Sciatic nerve (tissue), 2 donors: ENCODE results near the gene CHD3. TPM values are rescaled to one million over a fixed set of nuclear protein-coding genes. Genes with fewer than 3 reads are reported as not detected.

Source experiments
- ATAC-seq: fragments of 200-7000 bp; cut with Tn5 transposase; one replicate; pipeline ENCODE4 v1.9.1; 2020; ENCODE audit warnings: mild to moderate bottlenecking, moderate library complexity
- DNase-seq: peaks from one replicate; pipeline ENCODE4 v3.0.0-alpha.2; 2020; ENCODE audit warnings: low spot score
- intact Hi-C: fragments of 100-400 bp; cut with DNase I; formaldehyde crosslinking; loops from one replicate; pipeline ENCODE4 v1.14.2; 2022
- total RNA-seq: library from RNA; stranded (reverse); fragmentation: NEBNext Ultra II Directional; extraction: Animal tissue kit (Norgen Biotek cat#: 25700); gene quantifications from one replicate; pipeline ENCODE4 v1.2.1, GENCODE V29; 2021
- donor health status: DM: no; HTN: no; CAD: no.
- donor health status: DM: no; HTN: no; CAD: no.

The CHD3 gene
- total RNA-seq, 1 donor from 2014 or later, result 138 TPM

DNA sequence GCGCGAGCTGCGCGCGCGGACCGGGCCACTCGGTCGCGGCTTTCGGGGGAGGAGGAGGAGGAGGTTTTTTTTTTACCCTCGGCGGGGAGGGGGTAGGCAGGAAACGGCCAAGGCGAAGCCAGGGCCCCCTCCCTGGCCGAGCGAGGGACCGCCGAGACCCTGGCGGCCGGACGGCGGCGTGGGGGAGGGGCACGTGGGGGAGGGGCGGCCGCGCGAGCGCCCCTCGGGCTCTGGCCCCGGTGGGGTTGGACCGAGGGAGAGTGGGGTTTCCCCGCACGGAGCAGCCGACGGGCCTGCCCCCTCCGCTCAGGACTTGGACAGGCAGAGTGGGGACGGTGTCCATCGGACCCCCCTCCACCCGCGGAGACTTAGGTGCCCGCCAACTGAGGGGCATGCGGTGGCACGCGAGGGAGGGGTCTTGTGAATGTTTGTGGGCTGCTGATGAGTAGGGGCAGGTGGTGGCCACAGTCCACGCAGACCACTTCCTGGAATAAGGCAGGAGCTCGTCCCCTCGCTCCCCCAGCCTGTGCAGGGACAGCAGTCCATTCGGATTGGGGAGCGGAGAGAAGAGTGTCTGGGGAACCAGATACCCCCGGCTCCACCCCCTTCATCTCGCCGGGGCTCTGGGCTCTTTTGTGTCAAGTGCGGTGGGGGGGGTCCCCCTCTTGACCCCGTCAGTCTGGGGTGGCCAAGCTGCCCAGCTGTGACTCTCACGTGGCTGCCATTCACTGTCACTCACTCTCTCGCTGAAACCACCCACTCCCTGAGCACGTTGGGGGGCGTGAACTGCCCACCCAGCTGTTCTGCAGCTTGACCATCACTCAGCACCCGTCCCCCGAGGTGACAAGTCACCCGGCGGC lies 3.0 kb upstream of the CHD3 start:
- ATAC-seq (peak; percentile 4), DNase-seq (peak; percentile 76)
- intact Hi-C loops, result no loop called here

DNA sequence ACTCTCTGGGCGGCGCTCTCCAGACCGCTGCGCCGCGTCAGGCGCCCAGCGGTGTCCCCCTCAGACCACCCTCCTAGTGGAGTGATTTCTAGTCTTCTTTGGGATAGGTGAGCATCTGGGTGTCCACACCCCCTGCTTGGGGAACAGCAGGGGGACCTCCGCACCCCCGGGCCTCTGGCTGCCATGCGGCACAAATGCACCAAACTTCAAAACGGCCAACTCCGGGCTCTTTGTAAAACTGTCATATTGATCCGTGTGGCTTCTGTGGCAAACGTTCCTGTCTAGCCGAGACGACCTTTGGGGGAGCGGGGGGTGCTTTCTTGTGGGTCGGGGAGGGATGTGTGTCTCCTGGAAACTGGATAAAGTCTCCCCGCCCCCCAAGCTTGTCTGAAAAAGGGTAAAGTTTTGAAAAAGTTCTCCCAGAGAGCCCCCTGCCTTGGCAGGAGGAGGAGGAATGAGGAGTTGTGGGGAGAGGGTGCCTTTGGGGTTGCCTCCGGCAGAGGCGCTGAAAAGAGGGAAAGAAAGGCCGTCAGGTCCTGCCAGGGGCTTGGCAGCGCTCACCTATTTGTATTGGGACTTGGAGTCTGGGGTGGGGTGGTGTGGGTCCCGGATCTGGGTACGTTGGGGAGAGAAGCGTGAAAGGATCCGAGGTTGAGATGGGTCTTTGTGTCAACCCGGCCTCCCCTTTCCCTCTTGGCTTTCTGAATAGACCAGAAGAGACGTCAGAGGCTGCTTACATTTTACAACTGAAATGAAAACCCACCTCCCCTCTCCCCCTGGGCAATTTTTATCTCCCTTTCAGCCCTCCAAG lies 2.2 kb upstream of the CHD3 start:
- ATAC-seq (no peak), DNase-seq (peak; percentile 75)
- intact Hi-C loops, result no loop called here

DNA sequence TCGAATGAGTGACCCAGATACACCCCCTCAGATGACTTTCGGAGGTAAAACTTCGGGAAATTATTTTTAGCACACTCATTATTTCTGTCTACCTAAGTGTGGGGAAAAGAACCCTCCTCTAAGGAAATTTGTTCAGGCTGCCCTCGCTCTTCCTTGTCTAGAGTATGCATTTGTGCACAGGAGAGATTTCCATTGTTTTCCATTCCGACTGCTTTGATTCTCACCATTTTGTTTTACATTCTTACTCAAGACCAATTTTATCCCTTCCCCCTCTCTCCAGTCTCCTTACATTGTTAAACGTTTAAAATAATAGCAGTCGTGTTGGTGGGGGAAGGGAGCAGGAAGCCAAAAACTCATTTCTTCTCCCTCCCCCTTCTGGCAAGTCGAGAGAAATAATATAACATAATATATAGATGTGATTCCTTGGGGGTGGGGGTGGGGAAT lies 1.5 kb upstream of the CHD3 start:
- intact Hi-C loops, result no loop called here
- DNase-seq, result no peak
- no peak for ATAC-seq

DNA sequence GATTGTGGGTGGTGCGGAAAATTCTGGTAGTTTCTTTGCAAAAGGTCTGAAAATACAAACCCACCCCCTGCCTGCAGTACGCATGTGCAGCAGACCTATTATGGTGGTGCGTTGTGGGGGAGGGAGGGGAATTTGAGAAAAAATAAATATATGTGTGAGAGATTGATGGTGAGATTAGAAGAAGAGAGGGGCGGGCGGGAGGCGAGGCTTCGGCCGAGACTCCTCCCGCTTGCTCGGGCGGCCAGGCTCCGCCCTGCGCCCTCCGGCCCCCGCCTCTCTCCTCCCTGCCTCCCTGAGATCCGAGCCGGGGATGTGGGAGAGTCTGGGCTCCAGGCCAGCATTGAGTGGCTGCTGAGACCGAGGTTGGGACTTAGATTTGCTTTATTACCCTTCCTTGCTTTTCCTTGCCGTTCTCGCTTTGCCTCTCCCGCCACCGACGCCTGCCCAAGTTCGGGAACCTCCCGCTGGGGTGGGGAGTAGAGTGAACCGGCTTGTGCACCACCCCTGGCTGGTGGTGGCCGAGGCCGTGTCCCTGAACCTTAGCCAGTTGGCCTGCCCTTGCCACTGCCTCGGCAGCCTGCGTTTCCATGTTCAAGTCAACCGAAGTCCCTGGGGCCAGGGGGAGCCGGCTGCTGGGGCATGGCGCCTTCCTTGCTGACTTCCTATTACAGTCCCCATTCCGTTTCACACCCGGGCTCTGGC lies 956 bp upstream of the CHD3 start:
- ATAC-seq, result peak; percentile 92
- intact Hi-C loops, result no loop called here
- DNase-seq, result peak; percentile 96

DNA sequence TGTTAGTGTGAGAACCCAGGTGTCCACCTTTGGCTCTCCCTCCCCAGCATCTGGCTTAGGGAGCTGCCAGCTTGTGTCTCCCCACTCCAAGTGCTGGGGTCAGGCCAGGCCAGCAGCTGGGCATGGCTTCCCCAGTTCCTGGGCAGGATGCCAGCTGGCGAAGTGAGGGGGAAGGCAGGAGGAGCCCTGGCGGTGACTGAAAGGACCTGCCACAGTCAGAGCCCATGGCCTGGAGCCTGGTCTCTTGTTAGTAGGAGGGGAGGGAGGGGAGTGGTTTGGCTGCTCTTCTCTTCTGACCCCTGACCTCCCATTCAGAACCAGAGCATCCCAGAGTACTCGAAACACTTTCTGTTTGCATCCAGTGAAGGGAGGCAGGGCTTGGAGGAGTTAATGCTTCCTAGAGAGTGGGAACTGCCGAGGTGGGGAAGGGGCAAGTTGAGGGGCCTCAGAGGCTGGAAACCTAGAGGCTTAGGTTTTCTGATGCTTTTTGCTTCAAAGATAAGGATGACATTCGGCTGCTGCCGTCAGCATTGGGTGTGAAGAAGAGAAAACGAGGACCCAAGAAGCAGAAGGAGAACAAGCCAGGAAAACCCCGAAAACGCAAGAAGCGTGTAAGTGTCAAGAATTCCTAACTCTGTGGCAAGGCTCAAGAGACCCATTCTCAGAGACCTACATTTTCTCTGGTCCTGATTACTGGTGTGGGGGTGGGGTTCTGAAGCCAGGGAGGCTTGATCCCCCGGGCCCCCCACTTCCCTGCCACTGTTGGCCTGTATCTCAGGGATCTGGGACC lies 772 bp downstream of the CHD3 start:
- ATAC-seq (peak; percentile 74), DNase-seq (peak; percentile 97)
- intact Hi-C loops, result no loop called here

DNA sequence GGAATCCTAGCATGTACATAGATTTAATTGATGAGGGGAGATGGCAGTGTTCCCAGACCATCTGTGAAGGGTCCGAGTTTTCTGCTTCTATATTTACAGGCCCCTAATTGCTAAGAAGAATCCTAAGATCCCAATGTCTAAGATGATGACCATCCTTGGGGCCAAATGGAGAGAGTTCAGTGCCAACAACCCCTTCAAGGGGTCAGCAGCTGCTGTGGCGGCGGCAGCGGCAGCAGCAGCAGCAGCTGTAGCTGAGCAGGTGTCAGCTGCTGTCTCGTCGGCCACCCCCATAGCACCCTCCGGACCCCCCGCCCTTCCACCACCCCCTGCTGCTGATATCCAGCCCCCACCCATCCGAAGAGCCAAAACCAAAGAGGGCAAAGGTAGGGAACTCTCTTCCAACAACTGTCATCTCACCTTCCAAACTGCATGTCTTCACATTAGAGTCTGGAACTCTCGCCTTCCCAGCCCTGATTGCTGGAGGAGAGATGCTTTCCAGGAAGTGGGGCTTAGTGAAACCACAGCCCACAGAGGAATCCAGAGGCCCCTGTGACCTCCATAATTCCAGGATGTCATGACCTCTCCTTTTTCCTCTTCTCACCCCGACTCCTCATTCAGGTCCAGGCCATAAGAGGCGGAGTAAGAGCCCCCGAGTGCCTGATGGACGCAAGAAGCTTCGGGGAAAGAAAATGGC lies 4.7 kb downstream of the CHD3 start:
- ATAC-seq, result no peak
- intact Hi-C loops, result no loop called here
- no peak for DNase-seq

DNA sequence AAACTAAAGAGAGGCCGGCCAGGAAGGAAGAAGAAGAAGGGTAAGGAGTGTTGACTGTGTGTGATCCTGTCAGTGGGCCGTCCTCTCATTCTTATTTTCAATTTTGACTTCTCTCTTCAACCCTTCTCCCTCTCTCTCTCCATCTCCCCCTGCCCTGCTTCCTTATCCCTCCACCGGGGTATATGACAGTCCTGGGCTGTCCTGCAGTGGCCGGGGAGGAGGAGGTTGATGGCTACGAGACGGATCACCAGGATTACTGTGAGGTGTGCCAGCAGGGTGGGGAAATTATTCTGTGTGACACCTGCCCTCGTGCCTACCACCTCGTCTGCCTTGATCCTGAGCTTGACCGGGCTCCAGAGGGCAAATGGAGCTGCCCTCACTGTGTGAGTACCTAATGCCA lies 5.6 kb downstream of the CHD3 start:
- intact Hi-C loops, result no loop called here
- DNase-seq (no peak), ATAC-seq (no peak)

DNA sequence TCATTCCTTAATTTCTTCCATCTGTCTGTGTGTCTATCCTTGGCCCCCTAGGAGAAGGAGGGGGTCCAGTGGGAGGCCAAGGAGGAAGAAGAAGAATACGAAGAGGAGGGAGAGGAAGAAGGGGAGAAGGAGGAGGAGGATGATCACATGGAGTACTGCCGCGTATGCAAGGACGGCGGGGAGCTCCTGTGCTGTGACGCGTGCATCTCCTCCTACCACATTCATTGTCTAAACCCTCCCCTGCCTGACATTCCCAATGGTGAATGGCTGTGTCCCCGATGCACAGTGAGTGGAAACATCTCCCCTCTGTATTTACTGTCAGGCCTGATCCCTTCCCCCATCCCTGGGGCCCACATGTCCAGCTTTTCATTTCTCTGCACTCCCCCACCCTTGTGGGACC lies 6.3 kb downstream of the CHD3 start:
- ATAC-seq (no peak), DNase-seq (no peak)
- intact Hi-C loops, result no loop called here

DNA sequence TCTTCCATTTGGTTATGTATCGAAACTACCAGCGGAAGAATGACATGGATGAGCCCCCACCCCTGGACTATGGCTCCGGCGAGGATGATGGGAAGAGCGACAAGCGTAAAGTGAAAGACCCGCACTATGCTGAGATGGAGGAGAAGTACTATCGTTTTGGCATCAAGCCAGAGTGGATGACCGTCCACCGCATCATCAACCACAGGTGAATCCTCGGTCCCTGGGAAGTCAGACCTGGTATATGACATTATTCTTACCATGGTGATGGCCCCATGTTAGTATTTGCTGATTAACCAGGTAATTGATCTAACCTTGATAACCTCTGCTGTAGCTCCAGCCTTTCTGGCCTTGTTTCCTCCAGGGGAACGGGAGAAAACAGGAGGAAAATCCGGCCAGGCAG lies 8.5 kb downstream of the CHD3 start:
- DNase-seq (no peak), ATAC-seq (no peak)
- intact Hi-C loops, result no loop called here

DNA sequence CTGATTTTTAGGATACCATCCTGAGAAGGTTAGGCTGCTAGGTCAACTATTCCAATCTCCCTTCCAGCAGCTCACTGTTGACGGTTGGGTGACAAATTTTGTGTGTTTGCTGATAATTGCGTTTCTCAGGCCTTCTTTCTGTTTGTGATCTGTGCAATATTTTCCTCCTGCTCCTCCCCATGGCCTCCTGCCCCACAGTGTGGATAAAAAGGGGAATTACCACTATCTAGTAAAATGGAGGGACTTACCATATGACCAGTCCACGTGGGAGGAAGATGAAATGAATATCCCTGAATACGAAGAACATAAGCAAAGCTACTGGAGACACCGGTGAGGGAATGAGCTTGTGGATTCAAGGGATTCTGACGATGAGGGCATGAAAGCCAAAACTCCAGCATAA lies 9.2 kb downstream of the CHD3 start:
- DNase-seq (no peak), ATAC-seq (peak; percentile 74)
- intact Hi-C loops, result no loop called here

DNA sequence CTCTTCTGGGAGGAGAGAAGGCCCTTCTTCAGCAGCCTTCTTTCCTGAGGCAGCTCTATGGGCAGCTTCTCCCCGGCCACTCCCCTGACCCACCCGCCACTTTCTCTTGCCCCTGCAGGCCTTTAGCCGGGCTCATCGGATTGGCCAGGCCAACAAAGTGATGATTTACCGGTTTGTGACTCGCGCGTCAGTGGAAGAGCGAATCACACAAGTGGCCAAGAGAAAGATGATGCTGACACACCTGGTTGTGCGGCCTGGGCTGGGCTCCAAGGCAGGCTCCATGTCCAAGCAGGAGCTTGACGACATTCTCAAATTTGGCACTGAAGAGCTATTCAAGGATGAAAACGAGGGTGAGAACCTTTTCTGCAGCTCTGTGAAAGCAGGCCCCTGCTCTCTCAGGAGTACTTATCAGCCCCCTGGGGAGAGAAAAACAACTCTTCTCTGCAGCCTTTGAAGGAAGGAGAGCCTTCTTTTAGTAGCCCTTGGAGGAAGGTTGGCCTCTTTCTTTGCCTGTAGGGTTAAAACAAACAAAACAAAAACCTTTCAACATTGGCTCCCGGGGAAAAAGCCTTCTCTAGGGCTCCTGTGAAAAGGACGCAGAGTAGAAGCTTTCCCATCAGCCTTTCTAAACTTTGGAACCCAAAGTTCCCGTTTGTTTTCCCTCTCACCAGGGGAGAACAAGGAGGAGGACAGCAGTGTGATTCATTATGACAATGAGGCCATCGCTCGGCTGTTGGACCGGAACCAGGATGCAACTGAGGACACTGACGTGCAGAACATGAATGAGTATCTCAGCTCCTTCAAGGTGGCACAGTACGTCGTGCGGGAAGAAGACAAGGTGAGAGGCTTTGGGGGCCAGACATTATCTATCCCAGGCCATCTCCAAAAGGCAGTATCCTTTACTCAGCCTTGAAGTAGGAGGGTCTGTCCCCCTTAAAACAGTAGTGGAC lies 14.8 kb downstream of the CHD3 start:
- no peak for ATAC-seq
- no peak for DNase-seq

DNA sequence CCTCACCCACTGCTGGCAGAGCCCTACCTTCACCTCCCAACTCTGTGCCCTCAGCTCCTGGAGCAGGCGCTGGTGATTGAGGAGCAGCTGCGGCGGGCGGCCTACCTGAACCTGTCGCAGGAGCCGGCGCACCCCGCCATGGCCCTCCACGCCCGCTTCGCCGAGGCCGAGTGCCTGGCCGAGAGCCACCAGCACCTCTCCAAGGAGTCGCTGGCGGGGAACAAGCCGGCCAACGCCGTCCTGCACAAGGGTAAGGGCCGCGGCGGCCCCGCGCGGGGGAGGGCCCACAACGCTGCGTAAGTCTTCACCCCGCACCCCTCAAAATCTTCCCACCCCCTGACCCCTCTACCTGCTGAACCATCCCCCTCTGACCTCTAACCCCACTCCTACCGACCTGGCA lies 20.5 kb downstream of the CHD3 start:
- ATAC-seq (no peak), DNase-seq (no peak)
- intact Hi-C loops, result no loop called here

More for the DNA sequence above, 14.8 kb downstream of the CHD3 start:
- intact Hi-C loops, result no loop called here

DNA sequence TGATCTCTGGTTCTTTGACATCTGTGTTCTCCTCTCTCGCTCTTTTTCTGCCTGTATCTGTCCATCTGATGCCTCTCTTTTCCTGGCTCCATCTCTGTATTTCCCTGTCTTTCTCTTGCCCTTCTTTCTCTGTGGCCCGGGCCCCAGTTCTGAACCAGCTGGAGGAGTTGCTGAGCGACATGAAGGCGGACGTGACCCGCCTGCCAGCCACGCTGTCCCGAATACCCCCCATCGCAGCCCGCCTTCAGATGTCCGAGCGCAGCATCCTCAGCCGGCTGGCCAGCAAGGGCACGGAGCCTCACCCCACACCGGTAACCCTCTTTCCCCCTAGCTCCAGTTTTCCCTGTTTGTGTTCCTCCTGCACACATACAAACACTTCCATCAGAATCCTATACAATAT lies 21.7 kb downstream of the CHD3 start:
- intact Hi-C loops, result loop anchor here (5.0 kb wide), 1 partner anchor 82 kb away; no protein-coding TSS in a partner anchor
- no peak for DNase-seq

DNA sequence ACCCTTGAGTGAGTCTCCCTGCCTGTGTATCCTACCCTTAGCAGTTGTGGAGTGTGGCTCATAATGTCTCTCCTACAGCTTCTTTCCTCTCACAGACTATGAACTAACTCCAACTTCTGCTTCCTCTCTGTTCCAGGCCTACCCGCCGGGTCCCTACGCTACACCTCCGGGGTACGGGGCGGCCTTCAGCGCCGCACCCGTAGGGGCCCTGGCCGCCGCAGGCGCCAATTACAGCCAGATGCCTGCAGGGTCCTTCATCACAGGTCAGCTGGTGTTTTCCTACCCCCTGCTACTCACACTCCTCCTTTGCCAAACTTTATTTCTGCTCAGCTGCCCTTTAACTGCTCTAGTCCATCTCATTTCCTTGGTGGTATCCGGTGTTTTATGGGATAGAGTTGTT lies 22.1 kb downstream of the CHD3 start:
- ATAC-seq, result no peak
- intact Hi-C loops, result loop anchor here (5.0 kb wide), 1 partner anchor 82 kb away; no protein-coding TSS in a partner anchor
- DNase-seq, result no peak

More for the DNA sequence above, 21.7 kb downstream of the CHD3 start:
- ATAC-seq, result no peak

DNA sequence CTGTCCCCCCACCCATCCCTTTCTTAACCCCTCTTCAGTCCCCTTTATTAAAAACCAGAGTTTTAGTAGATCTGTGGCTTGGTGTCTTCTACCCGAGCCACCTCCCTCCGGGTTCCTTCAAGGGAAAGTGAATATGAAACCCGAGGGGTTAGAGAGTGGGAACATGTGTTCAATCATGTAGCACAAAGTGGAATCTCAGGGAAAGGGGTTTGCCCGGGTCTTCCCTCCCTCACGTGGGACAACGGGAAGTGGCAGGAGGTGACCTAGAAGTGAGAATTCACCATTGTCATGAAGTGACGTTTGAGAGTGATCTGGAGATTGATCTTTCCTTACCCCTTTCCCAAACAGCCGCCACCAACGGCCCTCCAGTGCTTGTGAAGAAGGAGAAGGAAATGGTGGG lies 22.5 kb downstream of the CHD3 start:
- ATAC-seq, result no peak
- intact Hi-C loops, result loop anchor here (5.0 kb wide), 1 partner anchor 81 kb away; no protein-coding TSS in a partner anchor
- DNase-seq, result no peak

DNA sequence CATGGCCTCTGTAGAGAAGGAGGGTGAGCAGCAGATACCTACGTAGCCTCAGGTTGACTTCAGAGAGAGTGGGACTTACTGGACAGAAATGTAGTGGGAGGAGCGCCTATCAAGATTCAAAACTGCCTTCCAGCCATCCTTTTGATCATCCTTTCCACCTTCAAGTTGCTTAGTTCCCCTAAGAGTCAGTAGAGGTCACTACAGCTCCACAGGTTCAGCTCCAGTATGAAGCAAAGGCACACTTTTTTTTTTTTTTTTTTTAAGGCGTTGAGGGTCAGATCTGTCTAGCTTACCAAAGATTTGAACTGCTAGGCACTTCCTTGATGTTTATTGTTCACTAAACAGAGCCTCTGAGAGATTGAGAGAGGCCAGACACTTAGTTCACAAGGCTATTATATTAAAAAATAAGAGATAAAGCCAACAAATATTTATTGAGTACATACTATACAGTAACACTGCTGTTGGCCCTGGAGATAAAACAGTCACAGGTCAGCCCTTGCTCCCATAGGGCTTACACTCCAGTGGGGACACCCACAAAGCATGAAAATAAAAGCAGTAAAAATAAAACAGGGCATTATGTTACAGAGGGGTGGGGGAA lies 24.4 kb downstream of the CHD3 start:
- intact Hi-C loops, result loop anchor here (5.0 kb wide), 1 partner anchor 79 kb away; no protein-coding TSS in a partner anchor
- DNase-seq, result no peak
- ATAC-seq, result peak; percentile 17
